K562 (cell line): ENCODE results near the gene FETUB. TPM values are rescaled to one million over a fixed set of nuclear protein-coding genes. Genes with fewer than 3 reads are reported as not detected.

Experiments
- ATAC-seq: fragments of 200-7000 bp; cut with Tn5 transposase; 3 replicates; pipeline ENCODE4 v1.9.1; 2020; ENCODE audit warnings: moderate library complexity
- BruUV-seq: library from RNA; stranded (reverse); fragments of 400-500 nt; replicated peaks from 2 replicates; lab custom pipeline; 2021; lab: Mats Ljungman, UMichigan
- CTCF ChIA-PET: fragments of 300-600 bp; formaldehyde crosslinking; extraction: SDS; loops from one replicate; lab custom pipeline; 2021; ENCODE audit warnings: low intra/inter-chr PET ratio; lab: Yijun Ruan, JAX
- POLR2A ChIA-PET: fragments of 300-600, 350-650 bp; sonication (Branson Sonifier 250); formaldehyde crosslinking; extraction: SDS; loops from one replicate; lab custom pipeline; 2021; ENCODE audit warnings: antibody characterized with exemption, inconsistent platforms; lab: Yijun Ruan, JAX
- DNase-seq, 4 experiments: peaks; one replicate each; pipeline versions ENCODE4 v3.0.0 to v3.0.0-alpha.2; 2011 to 2018; ENCODE audit warnings: low spot score in 3 of 4, mixed read lengths in 3 of 4; ENCODE audit errors: extremely low read depth in 1 of 4
- FAIRE-seq: peaks from 2 replicates; lab custom pipeline; 2011; peaks lifted over from hg19 to GRCh38; lab: Jason Lieb, UNC
- H2AFZ ChIP-seq: 2 replicates; pipeline ENCODE4 v1.6.0; 2011; ENCODE audit warnings: low read depth, low read length, control low read depth, inconsistent platforms
- H3K27ac ChIP-seq: fragments of 200-600 bp; 3 replicates; pipeline ENCODE4 v1.8.0; 2011; ENCODE audit warnings: low read depth, mild to moderate bottlenecking, control low read depth, inconsistent platforms, low read length, moderate library complexity, mixed read lengths; ENCODE audit errors: extremely low read depth
- H3K27me3 ChIP-seq, 2 experiments: fragments of 300-600 bp in 1 of 2; 2 replicates in 1 of 2; 3 replicates in 1 of 2; pipeline versions ENCODE4 v1.6.0 to v1.8.0; 2011; ENCODE audit warnings: inconsistent platforms in 2 of 2, low read length in 2 of 2, mild to moderate bottlenecking in 1 of 2, mixed read lengths in 1 of 2, moderate library complexity in 1 of 2; ENCODE audit not compliant: control insufficient read depth in 2 of 2, insufficient read depth in 2 of 2
- H3K36me3 ChIP-seq: fragments of 300-600 bp; 3 replicates; pipeline ENCODE4 v1.8.0; 2011; ENCODE audit warnings: mild to moderate bottlenecking, low read length, inconsistent platforms; ENCODE audit not compliant: control insufficient read depth, insufficient read depth
- H3K4me1 ChIP-seq, 2 experiments: fragments of 200-600 bp in 1 of 2; replicated peaks in 1 of 2; 2 replicates in 1 of 2; 3 replicates in 1 of 2; pipeline versions ENCODE4 v1.5.1 to v1.8.0; 2011; ENCODE audit warnings: inconsistent platforms in 2 of 2, low read length in 2 of 2, mild to moderate bottlenecking in 1 of 2, mixed read lengths in 1 of 2, moderate library complexity in 1 of 2; ENCODE audit not compliant: control insufficient read depth in 2 of 2, insufficient read depth in 2 of 2
- H3K4me2 ChIP-seq: 2 replicates; pipeline ENCODE4 v1.6.1; 2011; ENCODE audit warnings: low read length, control low read depth, inconsistent platforms, mixed read lengths; ENCODE audit not compliant: insufficient read depth
- H3K4me3 ChIP-seq: fragments of 200-600 bp; sonication (generic), shearing (Covaris generic); 2 replicates; pipeline ENCODE4 v1.5.1; 2016; ENCODE audit warnings: control low read depth, inconsistent platforms
- H3K79me2 ChIP-seq: fragments of 200-600 bp; 3 replicates; pipeline ENCODE4 v1.8.0; 2011; ENCODE audit warnings: low read length, inconsistent platforms; ENCODE audit not compliant: control insufficient read depth, insufficient read depth
- H3K9ac ChIP-seq, 2 experiments: 2 replicates each; pipeline versions ENCODE4 v1.6.0 to v1.6.1; 2011; ENCODE audit warnings: low read depth in 2 of 2, low read length in 2 of 2, control low read depth in 1 of 2, inconsistent platforms in 1 of 2, mild to moderate bottlenecking in 1 of 2, mixed read lengths in 1 of 2; ENCODE audit not compliant: insufficient read depth in 1 of 2
- H3K9me1 ChIP-seq: one replicate; pipeline ENCODE4 v1.6.0; 2011; ENCODE audit warnings: inconsistent platforms, mild to moderate bottlenecking, low read length, moderate library complexity; ENCODE audit not compliant: control insufficient read depth, insufficient read depth
- H3K9me3 ChIP-seq: replicated peaks from 2 replicates; pipeline ENCODE4 v1.5.1; 2011; ENCODE audit warnings: low read depth, low read length, inconsistent platforms; ENCODE audit not compliant: control insufficient read depth, insufficient read depth
- H4K20me1 ChIP-seq: replicated peaks from 2 replicates; pipeline ENCODE4 v1.6.1; 2011; ENCODE audit warnings: low read length, inconsistent platforms, mixed read lengths; ENCODE audit not compliant: control insufficient read depth, insufficient read depth
- MLLT1 ChIP-seq, 2 experiments: fragments of 450-650 bp; IDR thresholded peaks; 2 replicates each; pipeline ENCODE4 v1.6.1; 2016
- ZNF277 ChIP-seq: fragments of 250-450 bp; sonication (Bioruptor Pico); IDR thresholded peaks from 2 replicates; pipeline ENCODE4 v1.8.0; 2022; ENCODE audit warnings: inconsistent platforms, mild to moderate bottlenecking, moderate library complexity, borderline replicate concordance
- WGBS: fragments of 100-300 bp; shearing (Covaris generic); methylation state at CpG from one replicate; pipeline ENCODE4 v1.1.6; 2016; ENCODE audit warnings: low coverage, mixed read lengths; ENCODE audit not compliant: insufficient coverage; ENCODE audit errors: missing lambda C conversion rate; 5-methylcytosine and 5-hydroxymethylcytosine counted together
- in situ Hi-C: fragments of 300-500 bp; cut with MboI; formaldehyde crosslinking; loops from 4 replicates; pipeline ENCODE4 v1.15.0; 2018; ENCODE audit warnings: inconsistent platforms, mixed read lengths
- intact Hi-C: fragments of 100-400 bp; cut with micrococcal nuclease; formaldehyde crosslinking; loops from 2 replicates; pipeline ENCODE4 v1.14.2; 2022
- polyA plus RNA-seq, 8 experiments: library from polyadenylated mRNA; depleted of rRNA in 4 of 8; stranded (reverse) in 5 of 8; unstranded in 3 of 8; fragments of >200 nt; fragmentation: Nextera tagmentation in 2 of 8; fragmentation: Illumina TruSeq in 1 of 8; extraction: Ambion mirVana in 2 of 8; extraction: Trizol in 1 of 8; gene quantifications; 2 replicates each; pipeline versions ENCODE4 v1.2.1 to v1.2.3, GENCODE V29; 2011 to 2014; ENCODE audit warnings: inconsistent platforms in 1 of 8, missing spikeins in 1 of 8
- total RNA-seq, 7 experiments: library from RNA; depleted of rRNA in 6 of 7; stranded (reverse); fragments of >200 nt in 6 of 7; fragmentation: Illumina TruSeq in 2 of 7; extraction: Trizol in 2 of 7; gene quantifications; 2 replicates each; pipeline versions ENCODE4 v1.2.1 to v1.2.3, GENCODE V29; 2011 to 2021; ENCODE audit warnings: low replicate concordance in 1 of 7

Gene FETUB
- total and polyA plus RNA-seq, 9 of the 15 experiments (the other 6 are each of a cell fraction or from before 2014, with no cell fraction given): not detected

- WGBS: 0% methylated on average over 2 of the region's 2 CpGs
- no peak for ATAC-seq
- Histone ChIP-seq H2AFZ (no peak overlapping the region), H3K4me3 (no peak overlapping the region), H3K36me3 (no peaks in the 10 kb centered on the region), H3K9me1 (no peaks in the 10 kb centered on the region), H3K79me2 (no peaks in the 10 kb centered on the region), H3K9me3 (no peaks in the 10 kb centered on the region), H3K9ac (no peak overlapping the region), H3K4me2 (no peak overlapping the region), H3K4me1 (peaks cover 0 to 1% of the 10 kb centered on the region in 2 experiments; a peak in 2 of 5 replicates), H3K27ac (no peak overlapping the region), H3K27me3 (peaks cover 6 to 35% of the 10 kb centered on the region in 2 experiments; a peak in 2 of 5 replicates), H4K20me1 (no peaks in the 10 kb centered on the region)
- no TSS peak for BruUV-seq
- ChIA-PET POLR2A (interaction anchor here (0.5 kb wide), 1 partner anchor 12 kb away, joined by 3 read pairs; no protein-coding TSS in a partner anchor), CTCF (no interaction called here)
- FAIRE-seq: no peak
- intact Hi-C loops: no loop called here
- DNase-seq: no peak
- in situ Hi-C loops: no loop called here
- TF ChIP-seq MLLT1 (IDR thresholded peaks at IDR 0.05) (no peak), ZNF277 (no peak)
Observed at GRCh38 chr3:186638259-186638658, 1.9 kb upstream of the FETUB start.
